ENCODE measurements around the gene CR1L.
"Not testable (repeated sequence)": the region's sequence is repeated elsewhere in the genome, so short reads cannot be mapped to it uniquely, and the experiment has no call there.

Gene CR1L

GRCh38 chr1:207646171-207646570, 1.2 kb downstream of the CR1L start:
- no peak for DNase-seq (ENCODE audit: low read depth)

DNA sequence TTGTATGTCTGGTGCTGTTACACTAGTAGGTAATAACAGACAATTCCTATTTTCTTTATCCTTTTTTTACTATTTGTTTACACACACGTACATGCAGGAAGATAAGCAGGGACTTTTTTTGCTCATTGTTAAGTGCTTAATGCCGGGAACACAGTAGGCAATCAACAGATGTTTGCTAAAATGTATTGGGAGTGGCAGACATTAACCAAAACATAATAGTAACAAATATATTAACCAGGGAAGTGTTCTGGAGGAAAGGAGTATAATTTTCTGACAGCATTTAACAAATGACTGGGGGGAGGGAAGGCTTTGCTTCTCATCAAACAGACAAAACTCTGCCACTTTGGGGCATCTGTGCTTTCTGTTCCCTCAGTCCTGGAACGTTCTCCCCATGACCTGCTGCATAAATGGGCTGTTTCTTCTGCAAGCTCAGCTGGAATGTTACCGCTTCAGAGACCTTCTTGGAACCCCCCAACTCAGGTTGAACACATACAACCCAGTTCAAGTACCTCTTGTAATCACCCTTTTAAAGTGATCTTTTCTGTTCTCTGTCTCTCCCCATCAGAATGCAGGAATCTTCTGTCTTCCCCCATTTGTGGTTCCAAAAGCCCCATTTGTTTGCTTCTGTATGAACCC, 2.1 kb downstream of the CR1L start:
- no peak for DNase-seq (ENCODE audit: low read depth)

GRCh38 chr1:207647671-207648333, 2.9 kb downstream of the CR1L start:
- DNase-seq (ENCODE audit: low read depth) = no peak

DNA sequence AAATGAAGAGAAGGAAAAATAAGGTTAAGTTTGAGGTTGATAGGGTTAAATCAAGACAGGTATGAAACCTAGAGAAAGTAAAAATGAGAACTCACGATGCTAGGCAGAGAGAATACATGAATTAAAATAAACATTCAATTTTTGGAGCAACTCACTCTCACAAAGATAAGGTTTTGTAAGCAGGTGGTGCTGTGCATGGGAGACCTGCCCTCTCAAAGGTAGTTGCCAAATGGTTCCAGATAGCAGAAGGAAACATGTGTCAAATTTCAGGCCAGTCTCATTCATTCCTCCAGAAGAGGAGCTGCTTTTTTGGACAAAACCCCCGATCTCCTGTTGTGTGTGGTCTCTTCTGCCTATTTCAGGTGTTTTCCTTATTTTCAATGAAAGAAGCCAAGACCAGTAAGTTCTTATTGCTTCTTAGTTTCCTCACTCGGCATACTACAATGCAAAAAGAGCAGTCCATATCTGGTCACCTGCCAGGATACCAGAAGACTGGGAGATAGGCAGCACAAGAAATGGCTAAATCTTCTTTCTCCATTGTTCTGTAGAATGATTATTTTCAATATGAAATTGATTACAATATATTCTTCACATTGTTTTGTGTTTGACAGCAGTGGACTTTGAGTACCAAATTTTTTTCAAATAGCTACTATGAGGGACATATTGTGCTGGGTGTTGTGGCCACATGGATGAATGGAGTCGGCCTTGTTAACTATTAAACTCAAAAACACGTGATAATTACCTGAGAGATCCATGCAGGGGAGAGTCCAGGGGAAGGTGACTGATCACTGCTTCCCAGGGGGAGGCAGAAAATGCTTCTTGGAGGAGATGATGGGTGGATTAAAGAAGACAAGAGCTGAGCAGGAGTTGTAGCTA, 3.6 kb downstream of the CR1L start:
- no peak for DNase-seq (ENCODE audit: low read depth)

DNA sequence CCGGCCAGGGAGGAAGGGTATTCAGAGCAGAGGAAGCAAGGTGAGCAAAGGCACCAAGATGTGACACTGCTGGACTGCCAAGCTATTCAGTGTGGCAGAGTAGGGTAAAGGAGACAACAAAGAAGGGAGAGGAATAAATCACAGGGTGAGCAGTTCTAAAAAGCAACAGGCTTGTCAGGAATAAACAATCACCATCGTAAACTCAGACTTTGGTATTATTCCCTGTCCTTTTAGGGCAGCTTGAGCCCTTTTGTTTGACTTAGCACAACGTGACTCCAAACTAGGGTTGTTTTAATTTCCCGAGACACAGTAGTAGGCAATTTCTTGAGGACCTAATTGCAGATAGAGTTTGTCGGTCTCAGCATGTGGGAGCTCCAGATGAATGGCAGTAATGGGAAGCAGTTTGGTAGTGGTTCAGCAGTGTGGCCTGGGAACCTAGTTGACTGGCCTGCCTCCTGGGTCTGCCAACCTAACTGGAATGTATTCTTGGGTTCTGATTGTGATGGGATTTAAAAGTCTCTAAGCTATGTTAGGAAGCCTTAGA, 4.3 kb downstream of the CR1L start:
- DNase-seq (ENCODE audit: low read depth) = no peak

DNA sequence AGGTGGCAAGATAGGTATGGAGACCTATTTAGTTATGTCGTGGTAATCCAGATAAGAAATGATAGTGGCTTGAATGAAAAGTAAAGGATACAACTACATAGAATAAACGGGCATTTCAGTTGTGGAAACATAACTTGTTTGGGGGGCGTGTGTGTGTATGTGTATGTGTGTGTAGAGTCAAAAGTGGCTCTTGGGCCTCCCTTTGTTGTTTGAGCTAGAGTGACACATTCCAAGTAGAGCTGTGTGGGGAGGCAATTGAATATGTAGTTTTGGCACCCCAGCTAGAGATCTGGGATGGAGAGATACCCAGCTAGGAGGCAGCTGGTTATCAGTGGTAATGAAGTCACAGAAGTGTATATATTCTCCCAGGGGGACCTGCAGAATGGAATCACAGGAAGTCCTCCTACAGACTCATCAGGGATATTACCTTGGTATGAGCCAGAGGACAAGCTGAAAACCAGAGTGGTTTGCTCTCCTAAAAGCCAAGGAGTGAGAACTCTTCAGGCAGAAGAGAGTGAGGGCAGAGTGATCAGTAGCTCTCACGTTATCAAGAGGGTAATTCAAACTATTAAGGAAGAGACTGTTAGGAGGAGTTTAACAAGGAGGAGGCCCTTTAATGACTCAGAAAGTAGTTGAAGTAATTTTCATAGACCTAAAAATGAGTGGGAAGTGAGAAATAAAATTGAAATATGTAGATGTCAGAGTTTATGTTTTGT, 5.1 kb downstream of the CR1L start:
- no peak for DNase-seq (ENCODE audit: low read depth)

- no peak for DNase-seq (ENCODE audit: low read depth)
Measured at GRCh38 chr1:207651583-207651982, 6.7 kb downstream of the CR1L start.

DNA sequence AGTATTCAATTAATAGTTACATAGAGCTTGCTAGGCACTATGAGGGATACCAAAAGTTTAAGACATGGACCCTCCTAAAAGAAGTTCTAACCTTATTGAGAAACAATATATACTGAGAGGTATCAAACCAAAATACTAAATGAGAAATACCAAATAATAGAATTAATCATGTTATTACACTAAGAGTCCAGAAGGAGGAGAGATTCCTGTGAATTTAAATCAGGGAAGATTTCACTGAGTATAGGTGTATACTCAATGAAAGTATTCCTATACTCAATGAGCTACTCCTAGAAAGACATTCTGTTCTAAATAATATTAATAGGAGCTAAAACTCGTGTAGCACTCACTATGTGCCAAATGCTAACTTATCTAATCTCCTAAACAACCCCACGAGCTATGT, 9.4 kb downstream of the CR1L start:
- no peak for DNase-seq (ENCODE audit: low read depth)

GRCh38 chr1:207658408-207658807, 13.5 kb downstream of the CR1L start:
- no peak for DNase-seq (ENCODE audit: low read depth)

GRCh38 chr1:207658904-207659485, 14.1 kb downstream of the CR1L start:
- DNase-seq (ENCODE audit: low read depth) = no peak

DNA sequence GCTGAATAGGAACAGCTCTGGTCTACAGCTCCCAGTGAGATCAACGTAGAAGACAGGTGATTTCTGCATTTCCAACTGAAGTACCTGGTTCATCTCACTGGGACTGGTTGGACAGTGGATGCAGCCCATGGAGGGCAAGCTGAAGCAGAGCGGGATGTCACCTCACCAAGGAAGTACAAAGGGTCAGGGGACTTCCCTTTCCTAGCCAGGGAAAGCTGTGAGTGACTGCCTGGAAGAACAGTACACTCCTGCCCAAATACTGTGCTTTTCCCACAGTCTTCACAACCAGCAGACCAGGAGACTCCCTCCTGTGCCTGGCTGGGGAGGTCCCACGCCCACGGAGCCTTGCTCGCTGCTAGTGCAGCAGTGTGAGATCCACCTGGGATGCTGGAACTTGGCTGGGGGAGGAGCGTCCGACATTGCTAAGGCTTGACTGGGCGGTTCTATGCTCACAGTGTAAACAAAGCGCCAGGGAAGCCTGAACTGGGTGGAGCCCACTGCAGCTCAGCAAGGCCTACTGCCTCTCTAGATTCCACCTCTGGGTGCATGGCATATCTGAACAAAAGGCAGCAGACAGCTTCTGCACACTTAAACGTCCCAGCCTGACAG, 14.7 kb downstream of the CR1L start:
- no peak for DNase-seq (ENCODE audit: low read depth)

- DNase-seq (ENCODE audit: low read depth) = not testable (repeated sequence)
Measured at GRCh38 chr1:207661420-207661819, 16.5 kb downstream of the CR1L start.

GRCh38 chr1:207666342-207666741, 21.4 kb downstream of the CR1L start:
- DNase-seq (ENCODE audit: low read depth) = no peak

DNA sequence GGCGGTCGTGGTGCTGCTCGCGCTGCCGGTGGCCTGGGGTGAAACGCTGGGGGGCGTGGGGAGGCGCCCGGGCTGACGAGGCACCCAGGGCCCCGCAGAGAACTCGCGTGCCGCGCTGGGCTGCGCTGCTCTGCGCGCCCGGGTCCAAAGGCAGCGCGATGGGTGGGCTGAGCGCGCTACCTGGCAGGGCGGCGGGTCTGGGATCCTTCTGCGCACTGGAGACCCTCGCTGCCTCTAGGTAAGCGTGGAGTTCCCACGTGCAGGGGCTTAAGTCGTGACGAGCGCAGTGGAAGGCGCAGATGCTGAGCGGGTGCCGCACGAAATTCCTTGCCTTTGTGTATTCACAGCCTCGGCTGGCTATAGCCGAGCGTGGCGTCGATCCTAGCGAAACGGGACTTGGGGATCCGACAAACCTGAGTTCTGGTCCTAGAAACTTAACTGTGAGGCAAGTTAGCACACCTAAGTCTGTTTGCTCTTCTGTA, 24.6 kb downstream of the CR1L start:
- no peak for DNase-seq (ENCODE audit: low read depth)

DNA sequence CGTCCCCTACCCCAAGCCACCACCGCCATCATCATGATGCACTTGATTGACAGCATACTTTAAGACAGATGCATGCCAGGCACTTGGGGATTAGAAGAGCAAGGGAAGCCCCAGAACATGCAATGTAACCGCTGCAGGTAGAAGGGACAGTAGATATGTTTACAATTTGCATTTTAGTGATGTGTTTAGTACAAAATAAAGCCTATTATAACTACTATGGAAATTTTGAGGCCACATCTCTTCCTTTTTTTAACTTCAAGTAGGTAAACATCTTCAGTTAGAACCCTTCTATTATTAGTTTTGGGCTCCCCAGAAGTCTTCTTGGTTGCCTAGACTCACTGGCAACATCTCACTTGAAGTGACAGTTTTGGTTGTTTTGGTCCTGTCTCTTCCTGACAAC, 25.3 kb downstream of the CR1L start:
- no peak for DNase-seq (ENCODE audit: low read depth)

DNA sequence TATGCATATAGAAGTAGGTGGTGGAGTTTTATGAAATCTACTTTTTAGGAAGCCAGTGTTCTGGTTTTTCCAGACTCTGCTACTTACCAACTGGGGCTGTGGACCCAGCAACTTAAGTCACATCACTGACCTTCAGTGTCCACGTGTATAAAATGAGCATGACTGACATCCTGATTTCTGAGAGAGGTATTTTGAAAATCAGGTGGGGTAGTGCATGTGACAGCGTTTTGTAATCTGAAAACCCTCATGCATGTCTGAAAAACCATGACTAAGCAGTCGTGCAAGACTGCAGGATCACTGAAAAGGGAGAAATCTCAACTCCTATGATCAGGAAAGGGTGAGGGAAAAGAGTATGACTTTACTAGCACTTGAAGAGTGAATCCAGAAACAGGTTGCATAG, 26.1 kb downstream of the CR1L start:
- DNase-seq (ENCODE audit: low read depth) = no peak

DNA sequence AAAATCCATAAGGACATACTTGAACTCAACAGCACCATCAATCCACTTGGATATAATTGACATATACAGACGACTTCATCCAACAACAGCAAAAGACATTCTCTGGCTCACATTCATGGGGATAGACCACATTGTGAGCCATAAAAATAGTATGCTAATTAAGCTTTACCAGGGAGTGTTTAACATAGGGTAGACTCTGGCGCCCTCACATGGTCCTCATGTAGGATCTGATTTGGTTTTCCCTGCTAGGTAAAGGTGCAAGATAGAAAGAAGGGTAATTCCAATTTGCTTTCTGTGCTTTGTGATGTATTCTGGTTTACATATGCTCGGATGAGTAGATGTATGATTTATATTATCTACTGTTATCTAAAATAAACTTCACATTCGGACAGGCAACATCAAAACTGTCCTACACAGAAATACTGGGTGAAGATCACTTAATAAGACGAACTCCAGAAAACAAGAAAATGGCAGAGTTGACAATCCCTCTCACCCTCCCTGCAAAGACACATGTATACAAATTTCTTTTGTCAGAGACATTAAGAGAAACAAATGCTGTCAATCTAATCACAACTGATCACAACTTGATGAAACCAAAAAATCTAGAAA, 27.7 kb downstream of the CR1L start:
- DNase-seq (ENCODE audit: low read depth) = no peak

DNA sequence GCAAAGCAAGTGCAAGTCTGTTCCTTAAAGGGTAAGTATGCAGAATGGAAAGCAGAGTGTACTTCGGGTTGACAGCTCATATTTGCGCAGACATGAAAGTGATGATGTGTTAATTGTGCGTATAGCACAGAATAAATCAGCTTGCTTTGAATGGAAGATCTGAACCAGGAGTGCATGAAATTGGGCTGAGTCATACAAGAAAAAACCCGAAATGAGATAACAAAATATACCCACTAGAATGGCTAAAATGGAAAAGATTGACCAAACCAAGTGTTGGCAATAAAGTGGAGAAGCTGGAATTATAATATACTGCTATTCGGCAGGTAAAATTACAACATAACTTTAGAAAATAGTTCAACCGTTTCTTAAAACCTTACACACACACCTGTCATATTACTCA, 28.5 kb downstream of the CR1L start:
- DNase-seq (ENCODE audit: low read depth) = no peak

DNA sequence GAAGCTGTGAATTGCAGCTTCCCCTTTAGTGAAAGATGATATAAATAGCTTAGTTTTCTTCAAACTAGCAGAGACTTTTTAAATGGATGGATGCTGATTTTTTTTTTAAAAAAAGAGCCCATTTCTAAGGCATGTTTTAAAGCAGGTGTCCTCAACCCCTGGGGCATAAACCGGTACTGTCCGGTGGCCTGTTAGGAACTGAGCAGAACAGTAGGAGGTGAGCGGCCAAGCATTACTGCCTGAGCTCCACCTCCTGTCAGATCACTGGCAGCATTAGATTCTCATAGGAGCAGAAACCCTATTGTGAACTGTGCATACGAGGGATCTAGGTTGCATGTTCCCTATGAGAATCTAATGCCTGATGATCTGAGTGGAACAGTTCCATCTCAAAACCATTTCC, 31.2 kb downstream of the CR1L start:
- no peak for DNase-seq (ENCODE audit: low read depth)

- not testable (repeated sequence) for DNase-seq (ENCODE audit: low read depth)
Measured at GRCh38 chr1:207680590-207681388, 35.9 kb downstream of the CR1L start.

Measured in stimulated activated CD8-positive, alpha-beta memory T cell treated with anti-CD3 and anti-CD28 coated beads, Interleukin-4, amount 100 ng/mL, for 24 hours (primary cell).